Keratinocyte (primary cell): ENCODE measurements around the gene WRNIP1.

Experiments
- EZH2 ChIP-seq: IDR thresholded peaks from one replicate; pipeline ENCODE4 v1.6.1; 2012; ENCODE audit warnings: inconsistent platforms, mild to moderate bottlenecking, low read length, moderate library complexity
- TF ChIP-seq, protein P1 (sequence below), 3 experiments: IDR thresholded peaks in 1 of 3; conservative IDR thresholded peaks in 1 of 3; optimal IDR thresholded peaks in 1 of 3; 2 replicates in 2 of 3; 3 replicates in 1 of 3; pipeline versions ENCODE3 to v1.5.1; 2011; ENCODE audit warnings: low read length in 3 of 3, mild to moderate bottlenecking in 3 of 3, moderate library complexity in 2 of 3, control low read depth in 1 of 3, inconsistent platforms in 1 of 3; ENCODE audit not compliant: insufficient read depth in 2 of 3; ENCODE audit errors: extremely low read depth in 1 of 3

DNA sequence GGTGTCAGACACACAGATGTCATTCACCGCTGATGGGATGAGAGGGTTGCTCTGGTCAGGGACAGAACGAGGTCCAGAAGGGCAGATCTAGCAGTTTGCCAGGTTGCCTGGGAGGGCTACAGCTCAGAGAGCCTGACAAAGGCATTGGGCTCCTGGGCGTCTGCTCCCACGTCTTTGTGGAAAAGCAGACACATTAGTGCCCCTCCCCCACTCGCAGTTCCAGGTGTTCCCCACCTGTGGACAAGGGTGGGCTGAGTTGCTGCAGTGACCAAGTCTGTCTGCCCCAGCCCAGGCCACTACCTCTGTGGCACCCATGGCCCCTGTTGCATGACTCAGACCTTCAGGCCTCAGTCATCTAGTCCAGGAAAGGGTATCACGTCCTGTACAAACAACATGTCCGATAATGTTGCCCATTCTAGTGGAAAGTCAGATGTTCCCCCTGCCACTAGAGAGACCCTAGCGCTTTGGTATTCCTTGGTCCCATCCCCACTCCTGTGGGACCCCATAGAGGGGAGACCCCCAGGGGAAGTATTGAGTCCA is 37.4 kb downstream of the WRNIP1 start:
- TF ChIP-seq EZH2 = no peak
- TF ChIP-seq, protein P1, sequence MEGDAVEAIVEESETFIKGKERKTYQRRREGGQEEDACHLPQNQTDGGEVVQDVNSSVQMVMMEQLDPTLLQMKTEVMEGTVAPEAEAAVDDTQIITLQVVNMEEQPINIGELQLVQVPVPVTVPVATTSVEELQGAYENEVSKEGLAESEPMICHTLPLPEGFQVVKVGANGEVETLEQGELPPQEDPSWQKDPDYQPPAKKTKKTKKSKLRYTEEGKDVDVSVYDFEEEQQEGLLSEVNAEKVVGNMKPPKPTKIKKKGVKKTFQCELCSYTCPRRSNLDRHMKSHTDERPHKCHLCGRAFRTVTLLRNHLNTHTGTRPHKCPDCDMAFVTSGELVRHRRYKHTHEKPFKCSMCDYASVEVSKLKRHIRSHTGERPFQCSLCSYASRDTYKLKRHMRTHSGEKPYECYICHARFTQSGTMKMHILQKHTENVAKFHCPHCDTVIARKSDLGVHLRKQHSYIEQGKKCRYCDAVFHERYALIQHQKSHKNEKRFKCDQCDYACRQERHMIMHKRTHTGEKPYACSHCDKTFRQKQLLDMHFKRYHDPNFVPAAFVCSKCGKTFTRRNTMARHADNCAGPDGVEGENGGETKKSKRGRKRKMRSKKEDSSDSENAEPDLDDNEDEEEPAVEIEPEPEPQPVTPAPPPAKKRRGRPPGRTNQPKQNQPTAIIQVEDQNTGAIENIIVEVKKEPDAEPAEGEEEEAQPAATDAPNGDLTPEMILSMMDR (optimal IDR thresholded peaks at IDR 0.05 in 1 of 3, IDR thresholded peaks at IDR 0.05 in 1 of 3, conservative IDR thresholded peaks at IDR 0.05 in 1 of 3; ENCODE audit: extremely low read depth in 1 of 3, insufficient read depth in 2 of 3, low read length in 3 of 3) = no peak
